HepG2 (cell line): Measurements from ENCODE around the gene VAPB.

Source experiments
- CBFB ChIP-seq: sonication (generic); formaldehyde crosslinking; IDR thresholded peaks from 2 replicates; pipeline ENCODE4 v1.4.0; 2020; ENCODE audit warnings: missing genetic modification reagents
- HMGXB4 ChIP-seq, 2 experiments: sonication (generic) in 1 of 2; formaldehyde crosslinking in 1 of 2; IDR thresholded peaks; 2 replicates each; pipeline versions ENCODE4 v1.4.0 to v1.6.1; 2018 to 2020; ENCODE audit warnings: missing genetic modification reagents in 2 of 2, borderline replicate concordance in 1 of 2, low read depth in 1 of 2, mild to moderate bottlenecking in 1 of 2, missing biosample characterization in 1 of 2
- JUN ChIP-seq: sonication (generic); formaldehyde crosslinking; IDR thresholded peaks from 2 replicates; pipeline ENCODE4 v1.4.0; 2020; ENCODE audit warnings: mild to moderate bottlenecking, missing genetic modification reagents
- MAZ ChIP-seq, 2 experiments: sonication (generic) in 1 of 2; formaldehyde crosslinking in 1 of 2; IDR thresholded peaks; 2 replicates each; pipeline versions ENCODE4 v1.5.0 to v1.6.1; 2012 to 2020; ENCODE audit warnings: low read depth in 2 of 2, mild to moderate bottlenecking in 2 of 2, borderline replicate concordance in 1 of 2, improper control_type of control experiment in 1 of 2, low read length in 1 of 2, missing genetic modification reagents in 1 of 2, moderate library complexity in 1 of 2
- POLR2AphosphoS5 ChIP-seq: IDR thresholded peaks from 2 replicates; pipeline ENCODE4 v1.6.1; 2012; ENCODE audit warnings: low read depth, low read length
- TEAD2 ChIP-seq: sonication (generic); formaldehyde crosslinking; IDR thresholded peaks from 2 replicates; pipeline ENCODE4 v1.9.0; 2021; ENCODE audit warnings: missing genetic modification reagents
- ZBTB40 ChIP-seq, 2 experiments: fragments of 450-650 bp in 1 of 2; sonication (generic) in 1 of 2; formaldehyde crosslinking in 1 of 2; IDR thresholded peaks; 2 replicates each; pipeline versions ENCODE4 v1.6.1 to v1.8.0; 2016 to 2022; ENCODE audit warnings: antibody characterized with exemption in 1 of 2, mild to moderate bottlenecking in 1 of 2, missing genetic modification reagents in 1 of 2

GRCh38 chr20:58377766-58378401 is 11.1 kb upstream of the VAPB start:
- TF ChIP-seq CBFB (CRISPR knock-in tag) (no peak), MAZ (IDR thresholded peaks at IDR 0.05; ENCODE audit: borderline replicate concordance, low read depth, low read length) (no peak), MAZ (CRISPR knock-in tag; IDR thresholded peaks at IDR 0.05; ENCODE audit: low read depth) (no peak), POLR2AphosphoS5 (no peak), HMGXB4 (CRISPR knock-in tag; IDR thresholded peaks at IDR 0.05; ENCODE audit: borderline replicate concordance in 1 of 2, low read depth in 1 of 2) (no peak), ZBTB40 (IDR thresholded peaks at IDR 0.05) (no peak), ZBTB40 (CRISPR knock-in tag; IDR thresholded peaks at IDR 0.05) (no peak), TEAD2 (no peak), JUN (no peak)
